OCI-LY7 (cell line): Measurements from ENCODE around the gene HRC. TPM values are rescaled to one million over a fixed set of nuclear protein-coding genes. Genes with fewer than 3 reads are reported as not detected.

Experiments
- BruUV-seq: library from RNA; stranded (reverse); fragments of 400-500 nt; replicated peaks from 2 replicates; lab custom pipeline; 2021; lab: Mats Ljungman, UMichigan
- CTCF ChIA-PET: fragments of 300-600 bp; sonication (Branson Sonifier 250); formaldehyde crosslinking; loops from one replicate; lab custom pipeline; 2022; ENCODE audit warnings: antibody characterized with exemption; ENCODE audit not compliant: unreplicated experiment; lab: Charles Lee
- POLR2A ChIA-PET: fragments of 300-600 bp; sonication (Branson Sonifier 250); formaldehyde crosslinking; loops from one replicate; lab custom pipeline; 2022; ENCODE audit warnings: antibody characterized with exemption; lab: Charles Lee
- DNase-seq: peaks from one replicate; pipeline ENCODE4 v3.0.0-alpha.2; 2015; ENCODE audit warnings: low spot score
- H2AFZ ChIP-seq: fragments of 200-600 bp; sonication (generic), shearing (Covaris generic); 2 replicates; pipeline ENCODE4 v1.6.1; 2014; ENCODE audit warnings: mild to moderate bottlenecking, antibody characterized with exemption, low read length, moderate library complexity
- H3K27ac ChIP-seq: fragments of 200-600 bp; sonication (generic); 2 replicates; pipeline ENCODE4 v1.5.1; 2014; ENCODE audit warnings: mixed run types, low read depth, mild to moderate bottlenecking, moderate library complexity, low read length, inconsistent platforms; ENCODE audit not compliant: poor library complexity, severe bottlenecking
- H3K36me3 ChIP-seq: fragments of 200-600 bp; sonication (generic); 2 replicates; pipeline ENCODE4 v1.6.1; 2014; ENCODE audit warnings: mild to moderate bottlenecking, antibody characterized with exemption, low read length, moderate library complexity, mixed read lengths; ENCODE audit not compliant: insufficient read depth
- H3K4me1 ChIP-seq: fragments of 200-600 bp; sonication (generic); 2 replicates; pipeline ENCODE4 v1.5.1; 2014; ENCODE audit warnings: mild to moderate bottlenecking, low read length; ENCODE audit not compliant: insufficient read depth, poor library complexity, severe bottlenecking
- H3K4me2 ChIP-seq: fragments of 200-600 bp; sonication (generic); 2 replicates; pipeline ENCODE4 v1.6.1; 2014; ENCODE audit warnings: mild to moderate bottlenecking, low read length
- H3K4me3 ChIP-seq: fragments of 200-600 bp; sonication (generic); 2 replicates; pipeline ENCODE4 v1.5.1; 2014; ENCODE audit warnings: mild to moderate bottlenecking, low read depth, low read length; ENCODE audit not compliant: poor library complexity, severe bottlenecking
- H3K79me2 ChIP-seq: fragments of 200-600 bp; sonication (generic); 2 replicates; pipeline ENCODE4 v1.6.1; 2016; ENCODE audit warnings: low read depth, mild to moderate bottlenecking, low read length, moderate library complexity, mixed read lengths; ENCODE audit not compliant: insufficient read depth
- H3K9me2 ChIP-seq: fragments of 200-600 bp; sonication (generic); 2 replicates; pipeline ENCODE4 v1.6.1; 2016; ENCODE audit warnings: mild to moderate bottlenecking, low read length, mixed read lengths; ENCODE audit not compliant: insufficient read depth
- H3K9me3 ChIP-seq: fragments of 200-600 bp; sonication (generic); 2 replicates; pipeline ENCODE4 v1.6.1; 2014; ENCODE audit warnings: mild to moderate bottlenecking, mixed run types, low read length, mixed read lengths
- H4K20me1 ChIP-seq: fragments of 200-600 bp; sonication (generic); 2 replicates; pipeline ENCODE4 v1.6.1; 2014; ENCODE audit warnings: mild to moderate bottlenecking, antibody characterized with exemption, low read length, moderate library complexity, mixed read lengths; ENCODE audit not compliant: insufficient read depth
- EZH2phosphoT487 ChIP-seq: fragments of 200-600 bp; sonication (generic); IDR thresholded peaks from 2 replicates; pipeline ENCODE4 v1.6.1; 2018; ENCODE audit warnings: low read depth, borderline replicate concordance, mild to moderate bottlenecking, mixed run types, antibody characterized with exemption, low read length, moderate library complexity, mixed read lengths
- intact Hi-C: fragments of 100-400 bp; cut with micrococcal nuclease; formaldehyde crosslinking; loops from one replicate; pipeline ENCODE4 v1.10.0; 2022; ENCODE audit not compliant: unreplicated experiment
- total RNA-seq, 2 experiments: library from RNA; depleted of rRNA in 1 of 2; stranded (reverse); fragments of >200 nt in 1 of 2; shearing (Covaris generic) in 1 of 2; gene quantifications; 2 replicates each; pipeline ENCODE4 v1.2.3, GENCODE V29; 2014 to 2022
- TF ChIP-seq, protein P1 (sequence below): fragments of 200-600 bp; sonication (generic); conservative IDR thresholded peaks from 2 replicates; pipeline ENCODE4 v1.5.1; 2014; ENCODE audit warnings: mild to moderate bottlenecking, antibody characterized with exemption, low read length, moderate library complexity, mixed read lengths

The HRC gene
- total RNA-seq, 2 experiments from 2014 or later: not detected

- intact Hi-C loops: no loop called here
- BruUV-seq: no TSS peak
- no peak within 1 kb of the TSS for H2AFZ ChIP-seq
- no peaks in the 10 kb centered on the region for H3K9me2 ChIP-seq
- ChIA-PET CTCF (no interaction called here), POLR2A (no interaction called here)
- no peaks in the 10 kb centered on the region for H3K79me2 ChIP-seq
- H3K36me3 ChIP-seq: no peaks in the 10 kb centered on the region
- no peaks in the 10 kb centered on the region for H4K20me1 ChIP-seq
- TF ChIP-seq, protein P1, sequence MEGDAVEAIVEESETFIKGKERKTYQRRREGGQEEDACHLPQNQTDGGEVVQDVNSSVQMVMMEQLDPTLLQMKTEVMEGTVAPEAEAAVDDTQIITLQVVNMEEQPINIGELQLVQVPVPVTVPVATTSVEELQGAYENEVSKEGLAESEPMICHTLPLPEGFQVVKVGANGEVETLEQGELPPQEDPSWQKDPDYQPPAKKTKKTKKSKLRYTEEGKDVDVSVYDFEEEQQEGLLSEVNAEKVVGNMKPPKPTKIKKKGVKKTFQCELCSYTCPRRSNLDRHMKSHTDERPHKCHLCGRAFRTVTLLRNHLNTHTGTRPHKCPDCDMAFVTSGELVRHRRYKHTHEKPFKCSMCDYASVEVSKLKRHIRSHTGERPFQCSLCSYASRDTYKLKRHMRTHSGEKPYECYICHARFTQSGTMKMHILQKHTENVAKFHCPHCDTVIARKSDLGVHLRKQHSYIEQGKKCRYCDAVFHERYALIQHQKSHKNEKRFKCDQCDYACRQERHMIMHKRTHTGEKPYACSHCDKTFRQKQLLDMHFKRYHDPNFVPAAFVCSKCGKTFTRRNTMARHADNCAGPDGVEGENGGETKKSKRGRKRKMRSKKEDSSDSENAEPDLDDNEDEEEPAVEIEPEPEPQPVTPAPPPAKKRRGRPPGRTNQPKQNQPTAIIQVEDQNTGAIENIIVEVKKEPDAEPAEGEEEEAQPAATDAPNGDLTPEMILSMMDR: no peak
- no peak for TF ChIP-seq EZH2phosphoT487
- H3K9me3 ChIP-seq: no peaks in the 10 kb centered on the region
- H3K4me3 ChIP-seq: no peak within 1 kb of the TSS
- H3K4me2 ChIP-seq: no peak within 1 kb of the TSS
- no peaks in the 10 kb centered on the region for H3K4me1 ChIP-seq
- DNase-seq: no peak
- no peak within 1 kb of the TSS for H3K27ac ChIP-seq
Observed at GRCh38 chr19:49157445-49158224, 2.4 kb upstream of the HRC start, which contains the start of gene TRPM4. Gene TRPM4 (plus strand): TSS chr19:49157792. CDS start chr19:49157867, 75 bp downstream.

DNA sequence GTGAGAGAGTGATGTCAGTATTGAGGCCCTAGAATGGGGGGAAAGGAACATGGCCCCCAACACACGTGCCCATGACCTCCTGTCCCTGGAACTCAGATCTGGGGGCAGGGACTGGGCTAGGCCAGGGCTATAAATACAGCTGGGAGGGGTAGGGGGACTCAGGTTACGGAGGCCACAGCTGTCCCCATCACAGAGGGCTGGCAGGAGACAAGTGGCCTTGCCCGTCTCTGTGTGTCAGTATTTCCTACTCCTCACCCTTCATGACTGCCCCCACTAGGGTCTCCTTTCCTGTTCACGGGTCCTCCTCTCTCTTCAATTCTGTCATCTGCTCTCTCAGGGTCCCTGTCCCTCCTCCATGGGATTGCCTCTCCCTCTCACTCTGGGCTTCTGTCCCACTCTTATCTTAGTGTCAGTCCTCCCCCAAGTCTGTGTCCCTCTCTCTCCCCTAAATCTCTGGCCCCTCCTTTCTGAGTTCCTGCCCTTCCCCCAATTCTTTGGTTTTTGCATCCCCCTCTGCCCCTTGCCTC lies 687 bp upstream of the HRC start:
- no peak overlapping the region for H2AFZ ChIP-seq
- no TSS peak for BruUV-seq
- H3K9me3 ChIP-seq: no peaks in the 10 kb centered on the region
- no peak overlapping the region for H3K4me3 ChIP-seq
- TF ChIP-seq, protein P1: no peak
- TF ChIP-seq EZH2phosphoT487: no peak
- no peaks in the 10 kb centered on the region for H4K20me1 ChIP-seq
- H3K79me2 ChIP-seq: no peaks in the 10 kb centered on the region
- ChIA-PET POLR2A (no interaction called here), CTCF (no interaction called here)
- intact Hi-C loops: no loop called here
- no peaks in the 10 kb centered on the region for H3K9me2 ChIP-seq
- H3K27ac ChIP-seq: no peak overlapping the region
- no peak overlapping the region for H3K4me2 ChIP-seq
- DNase-seq: no peak
- no peaks in the 10 kb centered on the region for H3K36me3 ChIP-seq
- H3K4me1 ChIP-seq: peaks cover 12% of the 10 kb centered on the region

GRCh38 chr19:49154279-49154678 lies 917 bp downstream of the HRC start:
- CTCF ChIA-PET: no interaction called here
- H3K9me3 ChIP-seq: no peaks in the 10 kb centered on the region
- no peak for TF ChIP-seq EZH2phosphoT487
- TF ChIP-seq, protein P1: no peak

More at GRCh38 chr19:49154279-49154678, 917 bp downstream of the HRC start:
- H3K36me3 ChIP-seq: no peaks in the 10 kb centered on the region
- intact Hi-C loops: no loop called here
- no peak overlapping the region for H3K4me2 ChIP-seq
- no TSS peak for BruUV-seq
- H2AFZ ChIP-seq: no peak overlapping the region
- H3K27ac ChIP-seq: no peak overlapping the region
- no peak overlapping the region for H3K4me3 ChIP-seq
- H3K9me2 ChIP-seq: no peaks in the 10 kb centered on the region
- POLR2A ChIA-PET: no interaction called here
- H4K20me1 ChIP-seq: no peaks in the 10 kb centered on the region
- H3K79me2 ChIP-seq: no peaks in the 10 kb centered on the region
- DNase-seq: no peak
- peaks cover 16% of the 10 kb centered on the region for H3K4me1 ChIP-seq
